ENCODE data around the gene SEMG2. TPM values are rescaled to one million over a fixed set of nuclear protein-coding genes. Genes with fewer than 3 reads are reported as not detected.

Gene SEMG2, protein sequence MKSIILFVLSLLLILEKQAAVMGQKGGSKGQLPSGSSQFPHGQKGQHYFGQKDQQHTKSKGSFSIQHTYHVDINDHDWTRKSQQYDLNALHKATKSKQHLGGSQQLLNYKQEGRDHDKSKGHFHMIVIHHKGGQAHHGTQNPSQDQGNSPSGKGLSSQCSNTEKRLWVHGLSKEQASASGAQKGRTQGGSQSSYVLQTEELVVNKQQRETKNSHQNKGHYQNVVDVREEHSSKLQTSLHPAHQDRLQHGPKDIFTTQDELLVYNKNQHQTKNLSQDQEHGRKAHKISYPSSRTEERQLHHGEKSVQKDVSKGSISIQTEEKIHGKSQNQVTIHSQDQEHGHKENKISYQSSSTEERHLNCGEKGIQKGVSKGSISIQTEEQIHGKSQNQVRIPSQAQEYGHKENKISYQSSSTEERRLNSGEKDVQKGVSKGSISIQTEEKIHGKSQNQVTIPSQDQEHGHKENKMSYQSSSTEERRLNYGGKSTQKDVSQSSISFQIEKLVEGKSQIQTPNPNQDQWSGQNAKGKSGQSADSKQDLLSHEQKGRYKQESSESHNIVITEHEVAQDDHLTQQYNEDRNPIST
- total RNA-seq, result not detected in 2 replicates

DNA sequence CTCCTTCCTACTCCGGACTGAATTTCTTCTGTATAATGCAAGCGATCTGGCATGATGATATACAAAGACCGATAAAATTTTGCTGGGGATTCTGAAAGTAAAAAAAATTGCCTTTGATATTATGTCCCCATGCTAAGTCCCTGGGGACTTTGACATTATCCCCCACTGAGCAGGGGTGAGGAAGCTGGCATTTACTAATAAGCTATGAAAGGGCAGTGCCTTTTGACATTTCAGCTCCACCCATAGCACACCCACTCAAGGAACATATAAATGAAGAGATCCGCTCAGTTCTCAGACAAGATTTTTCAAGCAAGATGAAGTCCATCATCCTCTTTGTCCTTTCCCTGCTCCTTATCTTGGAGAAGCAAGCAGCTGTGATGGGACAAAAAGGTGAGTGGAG lies at the start of gene SEMG2:
TSS of gene SEMG2 (plus strand) at position 298 of the 400 bp plus-strand sequence. CDS start at position 315, 17 bp downstream.

DNA sequence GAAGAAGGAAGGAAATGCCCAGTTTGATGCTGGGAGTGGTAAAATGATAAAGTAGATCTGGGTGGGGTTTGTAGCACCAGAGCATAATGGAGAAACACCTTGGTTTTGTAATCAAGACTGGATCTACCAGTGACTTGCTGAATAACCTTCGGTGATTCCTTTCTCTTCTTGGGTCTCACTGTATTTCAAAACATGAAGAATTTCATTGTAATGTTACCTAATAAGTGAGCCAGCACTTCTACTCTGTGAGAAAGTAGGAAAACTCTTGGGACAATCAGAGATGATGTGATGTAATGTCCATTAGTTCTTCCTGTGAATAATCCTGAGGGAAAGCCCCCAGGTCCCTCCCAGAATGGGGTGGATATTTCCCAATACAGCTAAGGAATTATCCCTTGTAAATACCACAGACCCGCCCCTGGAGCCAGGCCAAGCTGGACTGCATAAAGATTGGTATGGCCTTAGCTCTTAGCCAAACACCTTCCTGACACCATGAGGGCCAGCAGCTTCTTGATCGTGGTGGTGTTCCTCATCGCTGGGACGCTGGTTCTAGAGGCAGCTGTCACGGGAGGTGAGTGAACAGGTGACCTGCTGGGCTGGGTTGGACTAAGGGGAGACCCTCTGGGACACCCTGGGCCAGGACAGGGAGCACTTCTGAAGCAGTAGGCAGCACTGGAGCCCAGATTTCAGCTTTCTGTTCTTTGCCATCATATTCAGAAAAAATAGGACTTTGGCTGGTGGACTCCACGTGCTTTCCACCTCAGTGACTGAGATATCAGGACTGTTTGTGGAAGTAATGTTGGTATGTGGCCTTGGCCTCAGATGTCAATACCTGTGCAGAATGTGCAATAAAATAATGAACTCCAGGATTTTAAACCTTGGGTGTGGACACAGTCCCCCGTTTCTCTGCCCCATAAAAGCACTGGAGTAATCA lies 46.5 kb upstream of the SEMG2 start, which contains the start of gene PI3:
TSS of gene PI3 (plus strand) at position 469 of the 931 bp plus-strand sequence. CDS start at position 490, 21 bp downstream.

DNA sequence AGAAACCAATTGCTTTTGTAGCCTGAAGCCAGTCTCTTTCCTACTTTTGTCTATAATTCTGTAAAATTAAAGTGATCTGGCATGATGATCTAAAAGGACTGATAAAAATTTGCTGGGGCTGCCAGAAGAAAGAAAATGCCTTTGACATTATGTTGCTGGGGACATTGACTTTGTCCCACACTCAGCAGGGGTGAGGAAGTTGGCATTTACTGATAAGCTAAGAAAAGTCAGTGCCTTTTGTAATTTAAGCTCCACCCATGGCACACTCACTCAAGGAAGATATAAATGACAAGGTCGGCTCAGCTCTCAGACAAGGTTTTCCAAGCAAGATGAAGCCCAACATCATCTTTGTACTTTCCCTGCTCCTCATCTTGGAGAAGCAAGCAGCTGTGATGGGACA lies 14.4 kb upstream of the SEMG2 start, which contains the start of gene SEMG1:
TSS of gene SEMG1 (plus strand) at position 309 of the 400 bp plus-strand sequence. CDS start at position 330, 21 bp downstream.

DNA sequence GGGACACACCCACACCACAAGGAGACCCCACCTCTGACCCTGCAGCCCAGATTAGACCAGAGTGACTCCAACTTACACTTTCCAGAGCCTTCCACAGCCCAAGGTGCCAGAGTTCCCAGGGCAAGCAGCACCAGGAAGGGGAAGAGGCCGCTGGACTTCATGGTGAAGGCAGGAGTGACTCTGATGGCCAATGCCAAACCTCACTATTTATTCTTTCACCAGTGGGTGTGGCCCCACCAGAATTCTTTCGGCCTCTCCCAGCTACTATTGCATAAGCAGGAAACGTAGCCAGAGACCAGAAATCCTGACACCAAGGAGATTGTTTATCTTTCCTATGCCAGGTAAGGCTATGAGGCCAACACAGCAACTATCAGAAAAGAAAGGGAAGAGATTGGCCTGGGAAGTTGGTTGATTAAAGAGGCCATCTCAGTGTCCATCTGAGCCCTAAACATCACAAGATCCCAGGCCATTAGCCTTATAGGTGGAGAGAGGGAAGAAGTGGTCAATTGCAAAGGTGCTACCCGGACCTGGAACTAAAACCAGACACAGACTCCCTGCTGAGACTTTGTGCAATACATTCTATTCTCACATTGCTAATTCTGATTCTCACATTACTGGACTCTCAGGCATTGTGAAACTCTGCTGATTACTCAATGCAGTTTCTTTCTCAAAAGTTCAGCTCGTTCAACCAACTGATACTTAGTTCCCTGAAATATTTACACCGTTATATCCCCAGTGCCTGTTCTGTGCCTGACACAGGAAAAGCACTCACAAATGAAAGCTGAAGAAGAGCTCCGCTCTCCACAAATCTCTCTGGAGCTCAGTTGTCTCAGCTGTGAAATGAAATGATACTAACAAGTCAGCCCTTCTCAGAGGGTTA lies 33.5 kb downstream of the SEMG2 start, which contains the start of gene SLPI:
TSS of gene SLPI (minus strand) at position 182 of the 880 bp plus-strand sequence. CDS start at position 161, 21 bp downstream.

Other genes starting within 250 kb of the SEMG2 start
- 1.1 and 3.9 TPM in 2 replicates for gene KCNS1, start 120.2 kb upstream of the SEMG2 start, total RNA-seq
- 2.4 TPM in 1 of 2 replicates, not detected in the other for gene WFDC5, start 106.2 kb upstream of the SEMG2 start, total RNA-seq
- gene WFDC12, start 96.9 kb upstream of the SEMG2 start, total RNA-seq, result 0.96 TPM in 1 of 2 replicates, not detected in the other
- gene PI3, start 46.5 kb upstream of the SEMG2 start, total RNA-seq, result 7.0 and 45.3 TPM in 2 replicates
- gene SEMG1, start 14.3 kb upstream of the SEMG2 start, total RNA-seq, result not detected in 2 replicates
- gene SLPI, start 33.2 kb downstream of the SEMG2 start, total RNA-seq, result 837 and 1,171 TPM in 2 replicates
- gene RBPJL, start 85.5 kb downstream of the SEMG2 start, total RNA-seq, result not detected in 2 replicates
- 0.21 TPM in 1 of 2 replicates, not detected in the other for gene MATN4, start 86.9 kb downstream of the SEMG2 start, total RNA-seq
- 335 and 460 TPM in 2 replicates for gene SDC4, start 127.1 kb downstream of the SEMG2 start, total RNA-seq
- gene SYS1, start 141.8 kb downstream of the SEMG2 start, total RNA-seq, result 14.1 and 28.2 TPM in 2 replicates
- under 0.01 and 0.21 TPM in 2 replicates for gene TP53TG5, start 157.0 kb downstream of the SEMG2 start, total RNA-seq
- gene DBNDD2, start 186.9 kb downstream of the SEMG2 start, total RNA-seq, result 22.6 and 22.7 TPM in 2 replicates
- 22.2 and 23.4 TPM in 2 replicates for gene PIGT, start 194.8 kb downstream of the SEMG2 start, total RNA-seq
- 0.96 TPM in 1 of 2 replicates, not detected in the other for gene WFDC2, start 248.4 kb downstream of the SEMG2 start, total RNA-seq

Measured in tracheal epithelial cell (primary cell).